ENCODE data around the gene UNC5C.

The UNC5C gene

GRCh38 chr4:95256108-95256835, 292.5 kb downstream of the UNC5C start:
- no peak for DNase-seq

GRCh38 chr4:95255396-95256107, 293.2 kb downstream of the UNC5C start:
- DNase-seq: no peak

GRCh38 chr4:95251568-95251967, 297.2 kb downstream of the UNC5C start:
- no peak for DNase-seq

- no peak for DNase-seq
Measured at GRCh38 chr4:95250544-95251137, 298.1 kb downstream of the UNC5C start.

GRCh38 chr4:95249426-95250021, 299.2 kb downstream of the UNC5C start:
- no peak for DNase-seq

GRCh38 chr4:95248720-95249425, 299.9 kb downstream of the UNC5C start:
- no peak for DNase-seq

- no peak for DNase-seq
Measured at GRCh38 chr4:95243892-95244291, 304.9 kb downstream of the UNC5C start.

- no peak for DNase-seq
Measured at GRCh38 chr4:95238554-95238953, 310.2 kb downstream of the UNC5C start.

- no peak for DNase-seq
Measured at GRCh38 chr4:95232358-95233156, 316.2 kb downstream of the UNC5C start.

- no peak for DNase-seq
Measured at GRCh38 chr4:95231681-95232080, 317.1 kb downstream of the UNC5C start.

- no peak for DNase-seq
Measured at GRCh38 chr4:95225849-95226248, 322.9 kb downstream of the UNC5C start.

GRCh38 chr4:95224402-95224801, 324.4 kb downstream of the UNC5C start:
- no peak for DNase-seq

GRCh38 chr4:95220205-95221175, 328.3 kb downstream of the UNC5C start:
- DNase-seq: no peak

- DNase-seq: no peak
Measured at GRCh38 chr4:95219109-95219508, 329.7 kb downstream of the UNC5C start.

GRCh38 chr4:95217197-95217596, 331.6 kb downstream of the UNC5C start:
- DNase-seq: no peak

- DNase-seq: no peak
Measured at GRCh38 chr4:95216636-95217035, 332.1 kb downstream of the UNC5C start.

- DNase-seq: no peak
Measured at GRCh38 chr4:95215991-95216605, 332.7 kb downstream of the UNC5C start.

- no peak for DNase-seq
Measured at GRCh38 chr4:95215043-95215442, 333.7 kb downstream of the UNC5C start.

- no peak for DNase-seq
Measured at GRCh38 chr4:95214408-95214807, 334.4 kb downstream of the UNC5C start.

- DNase-seq: no peak
Measured at GRCh38 chr4:95213366-95213765, 335.4 kb downstream of the UNC5C start.

GRCh38 chr4:95212692-95213091, 336.1 kb downstream of the UNC5C start:
- no peak for DNase-seq
